H9 (cell line): ENCODE results near the gene KCNN2. TPM values are rescaled to one million over a fixed set of nuclear protein-coding genes. Genes with fewer than 3 reads are reported as not detected.

Experiments used
- DNase-seq: peaks from one replicate; pipeline ENCODE4 v3.0.0-alpha.2; 2017
- H2AFZ ChIP-seq: one replicate; pipeline ENCODE4 v1.6.1; 2013; ENCODE audit warnings: mild to moderate bottlenecking, low read length, control low read depth, moderate library complexity
- H2AK5ac ChIP-seq: 2 replicates; pipeline ENCODE4 v1.6.1; 2013; ENCODE audit warnings: low read length, control low read depth, mixed read lengths; ENCODE audit not compliant: insufficient read length
- H2BK120ac ChIP-seq: one replicate; pipeline ENCODE4 v1.6.1; 2013; ENCODE audit warnings: low read depth, mild to moderate bottlenecking, low read length, control low read depth, inconsistent platforms; ENCODE audit not compliant: poor library complexity, severe bottlenecking
- H2BK12ac ChIP-seq: 2 replicates; pipeline ENCODE4 v1.6.1; 2013; ENCODE audit warnings: low read length, control low read depth, mixed read lengths, low read depth; ENCODE audit not compliant: insufficient read length
- H2BK15ac ChIP-seq: 2 replicates; pipeline ENCODE4 v1.6.1; 2013; ENCODE audit warnings: low read depth, low read length, control low read depth
- H2BK20ac ChIP-seq: one replicate; pipeline ENCODE4 v1.6.1; 2013; ENCODE audit warnings: low read depth, mild to moderate bottlenecking, low read length, control low read depth, inconsistent platforms; ENCODE audit not compliant: poor library complexity, severe bottlenecking
- H2BK5ac ChIP-seq: 2 replicates; pipeline ENCODE4 v1.6.1; 2013; ENCODE audit warnings: low read length, control low read depth, mixed read lengths; ENCODE audit not compliant: insufficient read length
- H3K14ac ChIP-seq: 2 replicates; pipeline ENCODE4 v1.6.1; 2013; ENCODE audit warnings: low read length, control low read depth; ENCODE audit not compliant: insufficient read depth
- H3K18ac ChIP-seq: 2 replicates; pipeline ENCODE4 v1.6.1; 2013; ENCODE audit warnings: low read depth, mild to moderate bottlenecking, mixed read lengths, low read length, control low read depth; ENCODE audit not compliant: insufficient read length
- H3K23ac ChIP-seq: 2 replicates; pipeline ENCODE4 v1.6.1; 2013; ENCODE audit warnings: low read length, control low read depth, mixed read lengths, low read depth; ENCODE audit not compliant: insufficient read length
- H3K23me2 ChIP-seq: 2 replicates; pipeline ENCODE4 v1.6.1; 2013; ENCODE audit warnings: low read depth, mild to moderate bottlenecking, mixed read lengths, low read length, control low read depth; ENCODE audit not compliant: insufficient read length, poor library complexity, severe bottlenecking
- H3K27ac ChIP-seq: 2 replicates; pipeline ENCODE4 v1.5.1; 2013; ENCODE audit warnings: low read length, control low read depth, mixed read lengths, low read depth; ENCODE audit not compliant: insufficient read length
- H3K27me3 ChIP-seq: 2 replicates; pipeline ENCODE4 v1.6.1; 2013; ENCODE audit warnings: low read length, control low read depth, inconsistent platforms; ENCODE audit not compliant: insufficient read depth
- H3K4ac ChIP-seq: 2 replicates; pipeline ENCODE4 v1.6.1; 2013; ENCODE audit warnings: low read depth, mild to moderate bottlenecking, control low read depth, inconsistent platforms, low read length, moderate library complexity
- H3K4me1 ChIP-seq: 2 replicates; pipeline ENCODE4 v1.6.1; 2013; ENCODE audit warnings: low read length, control low read depth, inconsistent platforms; ENCODE audit not compliant: insufficient read depth
- H3K4me2 ChIP-seq: 2 replicates; pipeline ENCODE4 v1.6.1; 2013; ENCODE audit warnings: low read length, control low read depth, mixed read lengths; ENCODE audit not compliant: insufficient read length, insufficient read depth
- H3K56ac ChIP-seq: 2 replicates; pipeline ENCODE4 v1.6.1; 2013; ENCODE audit warnings: low read depth, mild to moderate bottlenecking, mixed read lengths, low read length, control low read depth; ENCODE audit not compliant: insufficient read length
- H3K79me1 ChIP-seq: 2 replicates; pipeline ENCODE4 v1.6.1; 2013; ENCODE audit warnings: low read depth, mild to moderate bottlenecking, moderate library complexity, low read length, control low read depth, inconsistent platforms; ENCODE audit not compliant: insufficient read depth, poor library complexity, severe bottlenecking
- H3K79me2 ChIP-seq: 2 replicates; pipeline ENCODE4 v1.6.1; 2013; ENCODE audit warnings: low read length, control low read depth, inconsistent platforms; ENCODE audit not compliant: insufficient read depth
- H3K9ac ChIP-seq: 2 replicates; pipeline ENCODE4 v1.6.1; 2013; ENCODE audit warnings: low read length, control low read depth, mixed read lengths; ENCODE audit not compliant: insufficient read length; ENCODE audit errors: extremely low read depth
- H3K9me3 ChIP-seq: one replicate; pipeline ENCODE4 v1.6.1; 2013; ENCODE audit warnings: low read depth, low read length, inconsistent platforms; ENCODE audit not compliant: control insufficient read depth
- H3T11ph ChIP-seq: one replicate; pipeline ENCODE4 v1.6.1; 2013; ENCODE audit warnings: mild to moderate bottlenecking, low read length, control low read depth, inconsistent platforms
- H4K20me1 ChIP-seq: one replicate; pipeline ENCODE4 v1.6.1; 2013; ENCODE audit not compliant: control insufficient read depth, insufficient read length, insufficient read depth
- H4K5ac ChIP-seq: 2 replicates; pipeline ENCODE4 v1.6.1; 2013; ENCODE audit warnings: low read depth, mild to moderate bottlenecking, mixed read lengths, low read length, control low read depth; ENCODE audit not compliant: insufficient read length
- H4K8ac ChIP-seq: replicated peaks from 2 replicates; pipeline ENCODE4 v1.6.1; 2013; ENCODE audit warnings: low read length, control low read depth, mixed read lengths, low read depth; ENCODE audit not compliant: insufficient read length
- H4K91ac ChIP-seq: 2 replicates; pipeline ENCODE4 v1.6.1; 2013; ENCODE audit warnings: low read depth, mild to moderate bottlenecking, moderate library complexity, mixed read lengths, low read length, control low read depth; ENCODE audit not compliant: insufficient read length
- H3K27ac Mint-ChIP-seq, 3 experiments: 2 replicates in 2 of 3; 3 replicates in 1 of 3; pipeline ENCODE4 v1.8.0; 2020 to 2021; ENCODE audit warnings: mixed read lengths in 3 of 3, mild to moderate bottlenecking in 1 of 3, moderate library complexity in 1 of 3
- H3K27me3 Mint-ChIP-seq: 2 replicates; pipeline ENCODE4 v1.8.0; 2021; ENCODE audit warnings: low read depth, mild to moderate bottlenecking, moderate library complexity, mixed read lengths
- H3K36me3 Mint-ChIP-seq, 3 experiments: 2 replicates in 2 of 3; 3 replicates in 1 of 3; pipeline ENCODE4 v1.8.0; 2020 to 2021; ENCODE audit warnings: low read depth in 3 of 3, mixed read lengths in 3 of 3; ENCODE audit not compliant: insufficient read depth in 1 of 3
- H3K4me1 Mint-ChIP-seq, 2 experiments: 2 replicates each; pipeline ENCODE4 v1.8.0; 2020; ENCODE audit warnings: mixed read lengths in 2 of 2
- H3K4me3 Mint-ChIP-seq, 2 experiments: 2 replicates in 1 of 2; 3 replicates in 1 of 2; pipeline ENCODE4 v1.8.0; 2020 to 2021; ENCODE audit warnings: mild to moderate bottlenecking in 2 of 2, mixed read lengths in 2 of 2, moderate library complexity in 1 of 2
- H3K9me3 Mint-ChIP-seq, 2 experiments: 2 replicates in 1 of 2; 3 replicates in 1 of 2; pipeline ENCODE4 v1.8.0; 2020; ENCODE audit warnings: mild to moderate bottlenecking in 2 of 2, mixed read lengths in 2 of 2, moderate library complexity in 1 of 2
- CTCF ChIP-seq: fragments of 200-600 bp; sonication (generic); conservative IDR thresholded peaks from 3 replicates; pipeline ENCODE4 v1.8.0; 2021; ENCODE audit warnings: antibody characterized with exemption, mild to moderate bottlenecking
- WGBS: extraction: QIAGEN DNeasy Blood & Tissue Kit; methylation state at CpG from one replicate; pipeline ENCODE4 v1.1.7; 2013; ENCODE audit warnings: missing lambda C conversion rate, low lambda C conversion rate, mixed read lengths; ENCODE audit not compliant: insufficient read length; ENCODE audit errors: extremely low coverage; 5-methylcytosine and 5-hydroxymethylcytosine counted together
- total RNA-seq: library from RNA; stranded (reverse); gene quantifications from 2 replicates; pipeline ENCODE4 v1.2.1, GENCODE V29; 2021

Gene KCNN2
- total RNA-seq, 1 experiment from 2014 or later, result 21.0 TPM

- H3K27me3 Mint-ChIP-seq, result no peaks in the 10 kb centered on the region
- Histone ChIP-seq H2BK5ac (no peak overlapping the region), H3K9ac (no peak overlapping the region), H4K5ac (no peak overlapping the region), H4K8ac (no peak overlapping the region), H3K18ac (no peak overlapping the region), H3K79me1 (no peaks in the 10 kb centered on the region), H3K4me1 (no peaks in the 10 kb centered on the region), H2AK5ac (no peak overlapping the region), H3K4me2 (no peak overlapping the region), H3K23ac (no peak overlapping the region), H3K27me3 (no peaks in the 10 kb centered on the region), H3T11ph (no peak overlapping the region), H3K27ac (no peak overlapping the region), H3K9me3 (no peaks in the 10 kb centered on the region), H3K4ac (no peak overlapping the region), H2BK15ac (no peak overlapping the region), H3K23me2 (no peaks in the 10 kb centered on the region), H2BK120ac (no peak overlapping the region), H2BK12ac (no peak overlapping the region), H4K20me1 (no peaks in the 10 kb centered on the region), H3K14ac (no peak overlapping the region), H2AFZ (no peak overlapping the region), H4K91ac (no peak overlapping the region), H2BK20ac (no peak overlapping the region), H3K79me2 (no peaks in the 10 kb centered on the region), H3K56ac (no peak overlapping the region)
- 83% methylated on average over 1 of the region's 4 CpGs for WGBS
- peaks cover 5 to 13% (median 11%) of the 10 kb centered on the region in 3 experiments; a peak in 6 of 7 replicates for H3K36me3 Mint-ChIP-seq
- peak overlapping the region in 2 of 3 experiments; percentile 31; a peak in 3 of 7 replicates for H3K27ac Mint-ChIP-seq
- no peaks in the 10 kb centered on the region for H3K4me1 Mint-ChIP-seq
- DNase-seq, result no peak
- H3K9me3 Mint-ChIP-seq, result no peaks in the 10 kb centered on the region
- no peak overlapping the region for H3K4me3 Mint-ChIP-seq
- TF ChIP-seq CTCF, result no peak
Observed at GRCh38 chr5:114500756-114501155, 138.9 kb downstream of the KCNN2 start.
